Measurements from ENCODE around the gene FBP2. TPM values are rescaled to one million over a fixed set of nuclear protein-coding genes. Genes with fewer than 3 reads are reported as not detected.
"Not testable (repeated sequence)": the region's sequence is repeated elsewhere in the genome, so short reads cannot be mapped to it uniquely, and the experiment has no call there.

The FBP2 gene
- total and polyA plus RNA-seq, 2 donors: 0.56 to 2.2 TPM

- no peak overlapping the region for H3K27ac ChIP-seq (ENCODE audit: low read depth)
Measured at GRCh38 chr9:94599102-94599501, 5.5 kb upstream of the FBP2 start.

GRCh38 chr9:94592683-94593082 is 941 bp downstream of the FBP2 start:
- not testable (repeated sequence) for H3K27ac ChIP-seq (ENCODE audit: low read depth); H3K36me3 ChIP-seq (ENCODE audit: insufficient read depth); DNase-seq (ENCODE audit: extremely low spot score); H3K4me3 ChIP-seq (ENCODE audit: low read depth, low read length); H3K4me1 ChIP-seq (ENCODE audit: insufficient read depth)
- 82% methylated on average over 7 of the region's 7 CpGs for WGBS

More at GRCh38 chr9:94599102-94599501, 5.5 kb upstream of the FBP2 start:
- 92% methylated on average over 7 of the region's 7 CpGs for WGBS
- Histone ChIP-seq H3K4me3 (ENCODE audit: low read depth, low read length) (no peak overlapping the region), H3K36me3 (ENCODE audit: insufficient read depth) (no peaks in the 10 kb centered on the region), H3K4me1 (ENCODE audit: insufficient read depth) (no peaks in the 10 kb centered on the region)
- DNase-seq (ENCODE audit: extremely low spot score): no peak

GRCh38 chr9:94591876-94592275 is 1.7 kb downstream of the FBP2 start:
- Histone ChIP-seq H3K27ac (ENCODE audit: low read depth) (no peak overlapping the region), H3K36me3 (ENCODE audit: insufficient read depth) (no peaks in the 10 kb centered on the region), H3K4me3 (ENCODE audit: low read depth, low read length) (no peak overlapping the region), H3K4me1 (ENCODE audit: insufficient read depth) (no peaks in the 10 kb centered on the region)
- 90% methylated on average over 8 of the region's 8 CpGs for WGBS
- no peak for DNase-seq (ENCODE audit: extremely low spot score)

GRCh38 chr9:94591046-94591545 is 2.5 kb downstream of the FBP2 start:
- DNase-seq (ENCODE audit: extremely low spot score); H3K27ac ChIP-seq (ENCODE audit: low read depth); H3K4me3 ChIP-seq (ENCODE audit: low read depth, low read length): not testable (repeated sequence)

GRCh38 chr9:94588681-94589080 is 4.9 kb downstream of the FBP2 start:
- DNase-seq (ENCODE audit: extremely low spot score): no peak
- WGBS: 85% methylated on average over 9 of the region's 9 CpGs

More at GRCh38 chr9:94591046-94591545, 2.5 kb downstream of the FBP2 start:
- 71% methylated on average over 37 of the region's 38 CpGs for WGBS
- not testable (repeated sequence) for H3K36me3 ChIP-seq (ENCODE audit: insufficient read depth); H3K4me1 ChIP-seq (ENCODE audit: insufficient read depth)

GRCh38 chr9:94586814-94587213 is 6.8 kb downstream of the FBP2 start:
- Histone ChIP-seq H3K4me3 (ENCODE audit: low read depth, low read length) (no peak overlapping the region), H3K4me1 (ENCODE audit: insufficient read depth) (no peaks in the 10 kb centered on the region), H3K27ac (ENCODE audit: low read depth) (no peak overlapping the region), H3K36me3 (ENCODE audit: insufficient read depth) (no peaks in the 10 kb centered on the region)
- WGBS: 36% methylated on average over 9 of the region's 9 CpGs
- no peak for DNase-seq (ENCODE audit: extremely low spot score)

More at GRCh38 chr9:94588681-94589080, 4.9 kb downstream of the FBP2 start:
- Histone ChIP-seq H3K27ac (ENCODE audit: low read depth) (no peak overlapping the region), H3K36me3 (ENCODE audit: insufficient read depth) (no peaks in the 10 kb centered on the region), H3K4me1 (ENCODE audit: insufficient read depth) (no peaks in the 10 kb centered on the region), H3K4me3 (ENCODE audit: low read depth, low read length) (no peak overlapping the region)

- Histone ChIP-seq H3K27ac (ENCODE audit: low read depth) (no peak overlapping the region), H3K36me3 (ENCODE audit: insufficient read depth) (no peaks in the 10 kb centered on the region), H3K4me1 (ENCODE audit: insufficient read depth) (no peaks in the 10 kb centered on the region), H3K4me3 (ENCODE audit: low read depth, low read length) (no peak overlapping the region)
- WGBS: 78% methylated on average over 4 of the region's 4 CpGs
- no peak for DNase-seq (ENCODE audit: extremely low spot score)
Measured at GRCh38 chr9:94586316-94586715, 7.3 kb downstream of the FBP2 start.

GRCh38 chr9:94584555-94584954 is 9.1 kb downstream of the FBP2 start:
- no peak overlapping the region for H3K4me3 ChIP-seq (ENCODE audit: low read depth, low read length)
- no peak overlapping the region for H3K27ac ChIP-seq (ENCODE audit: low read depth)
- H3K4me1 ChIP-seq (ENCODE audit: insufficient read depth): no peaks in the 10 kb centered on the region
- DNase-seq (ENCODE audit: extremely low spot score): no peak
- no peaks in the 10 kb centered on the region for H3K36me3 ChIP-seq (ENCODE audit: insufficient read depth)
- 86% methylated on average over 6 of the region's 6 CpGs for WGBS

GRCh38 chr9:94581728-94582127 is 11.9 kb downstream of the FBP2 start:
- Histone ChIP-seq H3K36me3 (ENCODE audit: insufficient read depth) (no peaks in the 10 kb centered on the region), H3K4me3 (ENCODE audit: low read depth, low read length) (no peak overlapping the region), H3K27ac (ENCODE audit: low read depth) (no peak overlapping the region), H3K4me1 (ENCODE audit: insufficient read depth) (no peaks in the 10 kb centered on the region)
- WGBS: 90% methylated on average over 5 of the region's 5 CpGs
- no peak for DNase-seq (ENCODE audit: extremely low spot score)

- Histone ChIP-seq H3K4me1 (ENCODE audit: insufficient read depth) (no peaks in the 10 kb centered on the region), H3K36me3 (ENCODE audit: insufficient read depth) (no peaks in the 10 kb centered on the region), H3K4me3 (ENCODE audit: low read depth, low read length) (no peak overlapping the region), H3K27ac (ENCODE audit: low read depth) (no peak overlapping the region)
- 18% methylated on average over 2 of the region's 2 CpGs for WGBS
- no peak for DNase-seq (ENCODE audit: extremely low spot score)
Measured at GRCh38 chr9:94577571-94577970, 16.1 kb downstream of the FBP2 start.

- H3K4me1 ChIP-seq (ENCODE audit: insufficient read depth): no peaks in the 10 kb centered on the region
- no peak for DNase-seq (ENCODE audit: extremely low spot score)
- H3K4me3 ChIP-seq (ENCODE audit: low read depth, low read length): no peak overlapping the region
- no peak overlapping the region for H3K27ac ChIP-seq (ENCODE audit: low read depth)
- 30% methylated on average over 1 of the region's 1 CpG for WGBS
- no peaks in the 10 kb centered on the region for H3K36me3 ChIP-seq (ENCODE audit: insufficient read depth)
Measured at GRCh38 chr9:94577036-94577435, 16.6 kb downstream of the FBP2 start.

- Histone ChIP-seq H3K4me1 (ENCODE audit: insufficient read depth) (no peaks in the 10 kb centered on the region), H3K4me3 (ENCODE audit: low read depth, low read length) (no peak overlapping the region), H3K36me3 (ENCODE audit: insufficient read depth) (no peaks in the 10 kb centered on the region), H3K27ac (ENCODE audit: low read depth) (no peak overlapping the region)
- 91% methylated on average over 2 of the region's 2 CpGs for WGBS
- DNase-seq (ENCODE audit: extremely low spot score): no peak
Measured at GRCh38 chr9:94576131-94576530, 17.5 kb downstream of the FBP2 start.

- Histone ChIP-seq H3K27ac (ENCODE audit: low read depth) (no peak overlapping the region), H3K4me3 (ENCODE audit: low read depth, low read length) (no peak overlapping the region), H3K36me3 (ENCODE audit: insufficient read depth) (no peaks in the 10 kb centered on the region), H3K4me1 (ENCODE audit: insufficient read depth) (no peaks in the 10 kb centered on the region)
- no peak for DNase-seq (ENCODE audit: extremely low spot score)
- WGBS: 92% methylated on average over 17 of the region's 17 CpGs
Measured at GRCh38 chr9:94568972-94569712, 24.5 kb downstream of the FBP2 start.

GRCh38 chr9:94568250-94568889 is 25.3 kb downstream of the FBP2 start:
- WGBS: 72% methylated on average over 3 of the region's 3 CpGs
- DNase-seq (ENCODE audit: extremely low spot score): no peak
- Histone ChIP-seq H3K4me3 (ENCODE audit: low read depth, low read length) (no peak overlapping the region), H3K27ac (ENCODE audit: low read depth) (no peak overlapping the region), H3K36me3 (ENCODE audit: insufficient read depth) (no peaks in the 10 kb centered on the region), H3K4me1 (ENCODE audit: insufficient read depth) (no peaks in the 10 kb centered on the region)
